GM12865 (cell line): ENCODE data around the gene SCN4A.
"Not testable (repeated sequence)": the region's sequence is repeated elsewhere in the genome, so short reads cannot be mapped to it uniquely, and the experiment has no call there.

Experiments used
- DNase-seq: peaks from one replicate; pipeline ENCODE4 v3.0.0; 2010; ENCODE audit warnings: low read depth
- H3K4me3 ChIP-seq: 2 replicates; pipeline ENCODE4 v1.5.1; 2011; ENCODE audit warnings: mild to moderate bottlenecking, low read depth, low read length, control low read depth
- CTCF ChIP-seq: IDR thresholded peaks from 2 replicates; pipeline ENCODE4 v1.5.1; 2011; ENCODE audit warnings: low read length, control low read depth, low read depth, inconsistent platforms; ENCODE audit not compliant: insufficient read depth; ENCODE audit errors: missing control alignments

Gene SCN4A

GRCh38 chr17:63926164-63926563 lies 46.6 kb downstream of the SCN4A start:
- DNase-seq, result no peak
- no peak for TF ChIP-seq CTCF
- H3K4me3 ChIP-seq, result no peak overlapping the region

- no peak overlapping the region for H3K4me3 ChIP-seq
- TF ChIP-seq CTCF, result no peak
- no peak for DNase-seq
Observed at GRCh38 chr17:63925615-63926014, 47.1 kb downstream of the SCN4A start.

GRCh38 chr17:63922402-63922801 lies 50.3 kb downstream of the SCN4A start:
- not testable (repeated sequence) for H3K4me3 ChIP-seq
- DNase-seq, result peak; percentile 47

GRCh38 chr17:63920779-63921178 lies 51.9 kb downstream of the SCN4A start:
- H3K4me3 ChIP-seq, result not testable (repeated sequence)
- DNase-seq, result peak; percentile 35

- H3K4me3 ChIP-seq, DNase-seq: not testable (repeated sequence)
Observed at GRCh38 chr17:63920050-63920449, 52.7 kb downstream of the SCN4A start.

GRCh38 chr17:63919311-63919723 lies 53.4 kb downstream of the SCN4A start:
- peak; percentile 97 for TF ChIP-seq CTCF
- H3K4me3 ChIP-seq, result no peak overlapping the region
- peak; percentile 89 for DNase-seq

- not testable (repeated sequence) for DNase-seq, H3K4me3 ChIP-seq
Observed at GRCh38 chr17:63918789-63919305, 53.9 kb downstream of the SCN4A start, which contains the start of gene GH1. GH1 (minus strand) TSS chr17:63918839; CDS start chr17:63918776, 63 bp downstream.

GRCh38 chr17:63918305-63918704 lies 54.4 kb downstream of the SCN4A start:
- DNase-seq, result no peak
- H3K4me3 ChIP-seq, result no peak overlapping the region
- no peak for TF ChIP-seq CTCF

GRCh38 chr17:63917646-63918045 lies 55.1 kb downstream of the SCN4A start:
- no peak overlapping the region for H3K4me3 ChIP-seq
- no peak for TF ChIP-seq CTCF

GRCh38 chr17:63917206-63917605 lies 55.5 kb downstream of the SCN4A start:
- not testable (repeated sequence) for DNase-seq, H3K4me3 ChIP-seq

More at GRCh38 chr17:63917646-63918045, 55.1 kb downstream of the SCN4A start:
- no peak for DNase-seq
